GM12872 (cell line): Measurements from ENCODE around the gene GGTA1.

Experiments
- TF ChIP-seq, protein P1 (sequence below): IDR thresholded peaks from 3 replicates; pipeline ENCODE4 v1.5.1; 2011; ENCODE audit warnings: low read depth, mild to moderate bottlenecking, low read length, moderate library complexity; ENCODE audit not compliant: insufficient read depth

GGTA1 gene

DNA sequence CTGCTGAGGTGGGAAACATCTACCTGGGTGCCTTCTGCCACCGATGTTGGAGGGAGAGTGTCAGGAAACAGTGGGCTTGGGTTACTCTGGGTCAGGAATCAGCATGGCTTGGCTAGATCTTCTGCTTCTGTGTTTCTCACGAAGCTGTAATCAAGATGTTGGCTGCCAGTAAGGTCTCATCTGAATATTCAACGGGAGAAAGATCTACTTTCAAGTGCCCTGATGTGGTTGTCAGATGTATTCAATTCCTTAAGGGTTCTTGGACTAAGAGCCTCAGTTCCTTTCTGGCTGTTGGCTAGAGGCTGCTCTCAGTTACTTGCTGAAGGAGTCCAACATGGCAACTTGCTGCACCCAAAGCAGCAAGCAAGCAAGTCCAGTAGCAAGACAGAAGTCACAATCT lies 87.7 kb downstream of the GGTA1 start:
- TF ChIP-seq, protein P1, sequence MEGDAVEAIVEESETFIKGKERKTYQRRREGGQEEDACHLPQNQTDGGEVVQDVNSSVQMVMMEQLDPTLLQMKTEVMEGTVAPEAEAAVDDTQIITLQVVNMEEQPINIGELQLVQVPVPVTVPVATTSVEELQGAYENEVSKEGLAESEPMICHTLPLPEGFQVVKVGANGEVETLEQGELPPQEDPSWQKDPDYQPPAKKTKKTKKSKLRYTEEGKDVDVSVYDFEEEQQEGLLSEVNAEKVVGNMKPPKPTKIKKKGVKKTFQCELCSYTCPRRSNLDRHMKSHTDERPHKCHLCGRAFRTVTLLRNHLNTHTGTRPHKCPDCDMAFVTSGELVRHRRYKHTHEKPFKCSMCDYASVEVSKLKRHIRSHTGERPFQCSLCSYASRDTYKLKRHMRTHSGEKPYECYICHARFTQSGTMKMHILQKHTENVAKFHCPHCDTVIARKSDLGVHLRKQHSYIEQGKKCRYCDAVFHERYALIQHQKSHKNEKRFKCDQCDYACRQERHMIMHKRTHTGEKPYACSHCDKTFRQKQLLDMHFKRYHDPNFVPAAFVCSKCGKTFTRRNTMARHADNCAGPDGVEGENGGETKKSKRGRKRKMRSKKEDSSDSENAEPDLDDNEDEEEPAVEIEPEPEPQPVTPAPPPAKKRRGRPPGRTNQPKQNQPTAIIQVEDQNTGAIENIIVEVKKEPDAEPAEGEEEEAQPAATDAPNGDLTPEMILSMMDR = no peak

DNA sequence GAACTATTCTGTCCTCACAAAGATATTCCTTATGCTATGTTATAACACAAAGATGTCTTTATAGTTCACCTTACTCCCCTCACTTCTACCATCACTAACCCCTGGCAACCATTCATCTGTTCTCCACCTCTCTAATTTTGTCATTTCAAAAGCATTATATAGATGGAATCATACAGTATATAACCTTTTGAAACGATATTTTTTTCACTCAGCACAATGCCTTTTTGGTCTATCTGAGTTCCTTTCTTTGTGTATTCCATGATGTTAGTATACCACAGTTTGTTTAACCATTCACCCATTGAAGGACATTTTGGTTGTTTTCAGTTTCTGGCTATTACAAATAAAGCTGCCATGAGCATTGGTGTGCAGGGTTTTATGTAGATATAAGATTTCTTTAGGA lies 93.7 kb downstream of the GGTA1 start:
- TF ChIP-seq, protein P1 = no peak
